SJSA1 (cell line): ENCODE data around the gene CAMKK1. TPM values are rescaled to one million over a fixed set of nuclear protein-coding genes. Genes with fewer than 3 reads are reported as not detected.
A peak's percentile ranks its signal among the peaks of the same experiment; 100 is the strongest.
"Not testable (repeated sequence)": the region's sequence is repeated elsewhere in the genome, so short reads cannot be mapped to it uniquely, and the experiment has no call there.

Experiments used
- DNase-seq, 2 experiments: peaks; one replicate each; pipeline ENCODE4 v3.0.0-alpha.2; 2015 to 2020; ENCODE audit warnings: low spot score in 2 of 2, low read depth in 1 of 2
- H3K27ac ChIP-seq: fragments of 250-450 bp; sonication (Bioruptor Pico); 2 replicates; pipeline ENCODE4 v1.5.1; 2020; ENCODE audit warnings: mild to moderate bottlenecking, moderate library complexity
- H3K27me3 ChIP-seq: fragments of 250-450 bp; sonication (Bioruptor Pico); replicated peaks from 2 replicates; pipeline ENCODE4 v1.5.1; 2020; ENCODE audit warnings: mild to moderate bottlenecking, moderate library complexity
- H3K36me3 ChIP-seq: fragments of 250-450 bp; sonication (Bioruptor Pico); 2 replicates; pipeline ENCODE4 v1.5.1; 2020; ENCODE audit warnings: mild to moderate bottlenecking
- H3K4me1 ChIP-seq: fragments of 250-450 bp; sonication (Bioruptor Pico); replicated peaks from 2 replicates; pipeline ENCODE4 v1.6.1; 2021; ENCODE audit warnings: mild to moderate bottlenecking
- H3K4me3 ChIP-seq: fragments of 250-450 bp; sonication (Bioruptor Pico); 2 replicates; pipeline ENCODE4 v1.5.1; 2020; ENCODE audit warnings: mild to moderate bottlenecking
- H3K9me3 ChIP-seq: fragments of 250-450 bp; sonication (Bioruptor Pico); replicated peaks from 2 replicates; pipeline ENCODE4 v1.5.1; 2020; ENCODE audit warnings: mild to moderate bottlenecking
- total RNA-seq: library from RNA; depleted of rRNA; stranded (reverse); fragments of >200 nt; shearing (Covaris generic); gene quantifications from 2 replicates; pipeline ENCODE4 v1.2.3, GENCODE V29; 2014

The CAMKK1 gene
- total RNA-seq, 1 experiment from 2014 or later = 15.3 TPM

DNA sequence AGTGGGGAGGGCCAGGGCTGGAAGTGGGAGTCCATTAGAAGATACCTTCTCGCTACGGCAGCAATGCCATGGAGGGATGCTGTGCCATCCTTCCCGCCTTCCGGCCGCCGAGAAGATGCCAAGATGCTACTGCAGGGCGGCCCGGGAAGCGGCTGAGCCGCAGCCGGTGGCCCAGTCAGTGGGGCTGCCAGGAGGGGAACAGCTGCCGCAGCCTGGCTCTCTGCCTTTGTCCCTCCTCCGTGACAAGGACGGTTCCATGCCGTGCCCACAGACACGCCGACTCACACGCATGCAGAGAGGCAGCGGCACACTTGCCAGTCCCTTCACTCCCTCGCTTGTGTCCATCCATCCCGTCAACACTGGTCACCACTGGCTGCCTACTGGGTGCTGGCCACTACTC is 26.6 kb downstream of the CAMKK1 start:
- no peak overlapping the region for H3K27ac ChIP-seq
- no peaks in the 10 kb centered on the region for H3K27me3 ChIP-seq
- DNase-seq = peak in 1 of 2 experiments; percentile 38
- peaks cover 6% of the 10 kb centered on the region for H3K4me1 ChIP-seq
- H3K9me3 ChIP-seq = no peaks in the 10 kb centered on the region
- peaks cover 69% of the 10 kb centered on the region for H3K36me3 ChIP-seq
- H3K4me3 ChIP-seq = no peak overlapping the region

DNA sequence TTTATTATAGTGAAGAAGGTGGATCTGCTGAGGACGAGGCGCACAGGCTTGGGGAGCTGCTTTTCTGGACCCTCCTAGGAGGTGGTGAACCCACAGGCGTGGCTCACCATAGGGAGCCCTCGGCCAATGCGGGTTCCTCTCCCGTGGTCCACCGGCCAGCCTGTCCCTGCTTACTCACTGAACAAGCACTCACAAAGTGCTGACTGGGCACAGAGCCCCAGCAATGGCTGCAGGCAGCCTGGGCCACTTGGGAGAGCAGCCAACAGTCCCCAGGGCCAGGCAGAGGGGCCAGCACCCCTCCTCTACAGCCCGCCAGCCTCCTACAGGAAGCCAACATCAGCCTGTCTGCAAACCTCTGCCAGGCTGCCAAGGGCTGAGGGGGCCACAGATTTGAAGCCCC is 27.7 kb downstream of the CAMKK1 start:
- H3K36me3 ChIP-seq = peaks cover 74% of the 10 kb centered on the region
- no peaks in the 10 kb centered on the region for H3K27me3 ChIP-seq
- no peaks in the 10 kb centered on the region for H3K9me3 ChIP-seq
- no peak overlapping the region for H3K27ac ChIP-seq
- peak in 1 of 2 experiments; percentile 42 for DNase-seq
- no peak overlapping the region for H3K4me3 ChIP-seq
- H3K4me1 ChIP-seq = no peaks in the 10 kb centered on the region

DNA sequence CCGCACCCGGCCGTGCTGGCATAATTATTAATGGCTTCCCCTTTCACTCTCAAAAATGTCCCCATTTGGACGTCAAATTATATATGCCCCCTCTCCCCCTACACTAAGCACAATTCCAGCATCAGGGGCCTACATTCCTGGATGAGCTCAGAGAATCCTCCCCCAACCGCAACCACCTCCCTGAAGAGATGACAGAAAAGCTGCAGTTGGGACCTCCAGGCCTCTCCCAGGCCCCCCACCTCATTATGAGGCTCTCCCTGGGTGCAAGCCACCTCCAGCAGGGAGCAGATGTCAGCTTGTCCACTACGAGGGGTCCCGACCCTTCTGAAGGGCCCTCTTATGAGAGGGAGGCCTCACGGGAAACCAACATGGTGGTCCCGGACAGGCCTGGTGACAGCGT is 28.3 kb downstream of the CAMKK1 start:
- Histone ChIP-seq H3K4me3 (no peak overlapping the region), H3K36me3 (peaks cover 75% of the 10 kb centered on the region), H3K27ac (no peak overlapping the region), H3K27me3 (no peaks in the 10 kb centered on the region), H3K9me3 (no peaks in the 10 kb centered on the region), H3K4me1 (no peaks in the 10 kb centered on the region)
- no peak for DNase-seq

DNA sequence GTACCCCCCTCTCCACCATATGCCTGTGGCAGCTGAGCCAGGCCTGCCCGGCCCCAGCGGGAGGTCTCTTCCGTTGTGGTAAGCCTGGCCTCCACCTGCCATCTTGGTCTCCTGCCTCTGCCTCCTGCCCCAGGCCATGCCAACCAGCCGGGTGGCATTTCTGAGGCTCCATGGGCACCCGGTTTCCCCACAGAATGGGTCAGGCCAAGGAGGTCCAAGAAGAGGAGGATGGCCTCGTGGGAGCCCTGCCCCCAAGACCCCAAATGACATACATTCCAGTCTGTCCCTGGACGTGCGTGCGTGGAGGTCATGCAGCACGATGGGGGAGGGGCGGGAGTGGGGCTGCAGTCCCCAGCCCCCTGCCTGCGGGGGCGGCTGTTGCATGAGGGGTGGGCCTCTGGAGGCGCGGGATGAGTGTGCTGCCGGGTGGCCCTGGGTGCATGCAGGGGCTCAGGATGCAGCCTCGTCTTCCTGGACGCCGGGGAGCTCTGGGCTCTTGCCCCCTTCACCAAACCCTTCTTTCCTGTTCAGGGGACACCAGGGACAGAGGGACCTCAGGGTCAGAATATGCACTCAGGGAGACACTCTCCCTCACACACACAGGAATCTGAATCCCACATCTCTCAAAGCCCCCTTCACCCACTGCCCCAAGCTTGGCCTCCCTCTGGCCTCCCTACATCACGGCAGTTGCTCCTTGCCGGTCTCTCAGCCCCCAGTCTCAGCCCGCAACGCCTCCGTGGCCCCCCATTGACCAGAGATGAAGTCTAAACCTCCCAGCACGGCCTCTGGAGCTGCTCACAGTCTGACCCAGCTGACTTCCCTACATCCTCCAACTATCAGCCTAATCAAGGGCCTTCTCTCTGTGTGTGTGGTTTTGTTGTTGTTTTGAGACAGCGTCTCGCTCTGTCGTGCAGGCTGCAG is 30.8 kb downstream of the CAMKK1 start:
- Histone ChIP-seq H3K9me3 (no peaks in the 10 kb centered on the region), H3K4me1 (no peaks in the 10 kb centered on the region), H3K27ac (no peak overlapping the region), H3K36me3 (peaks cover 64% of the 10 kb centered on the region), H3K27me3 (no peaks in the 10 kb centered on the region), H3K4me3 (no peak overlapping the region)
- no peak for DNase-seq

DNA sequence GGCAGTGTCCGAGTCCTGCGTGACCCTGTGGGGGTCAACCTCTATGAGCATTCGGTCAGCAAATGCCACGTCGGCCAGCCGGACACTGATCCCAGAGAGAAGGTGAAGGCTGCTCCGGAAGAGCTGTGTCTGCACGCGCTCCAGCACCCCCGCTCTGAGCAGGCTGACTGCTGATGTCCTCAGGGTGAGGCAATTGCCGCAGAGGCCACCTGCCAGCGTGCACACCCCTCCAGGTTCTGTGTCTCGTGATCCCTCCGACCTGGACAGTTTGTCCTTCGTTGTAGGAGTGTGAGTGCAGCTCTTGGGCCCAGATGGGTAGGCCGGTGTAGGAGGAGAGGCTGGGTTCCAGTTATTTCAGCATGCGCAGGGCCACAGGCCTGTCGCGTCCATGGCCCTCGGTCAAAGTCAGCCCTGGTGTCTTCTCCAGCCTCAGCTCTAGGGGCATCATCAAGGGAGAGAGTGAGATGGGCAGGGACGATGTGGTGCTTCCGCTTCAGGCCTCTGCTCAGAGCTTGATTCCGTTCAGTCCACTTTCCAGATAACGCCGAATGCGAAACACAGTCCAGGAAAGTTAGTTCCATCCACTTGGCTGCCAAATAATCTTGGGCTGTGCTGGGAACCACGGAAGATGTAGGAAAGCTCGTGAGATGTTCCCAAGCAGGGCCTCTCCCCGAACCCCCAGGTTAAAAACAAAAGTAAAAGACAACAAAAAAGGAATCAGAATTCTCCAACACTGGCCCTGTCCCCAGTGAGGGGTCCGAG is 31.7 kb downstream of the CAMKK1 start:
- Histone ChIP-seq H3K27me3 (no peaks in the 10 kb centered on the region), H3K4me3 (no peak overlapping the region)

DNA sequence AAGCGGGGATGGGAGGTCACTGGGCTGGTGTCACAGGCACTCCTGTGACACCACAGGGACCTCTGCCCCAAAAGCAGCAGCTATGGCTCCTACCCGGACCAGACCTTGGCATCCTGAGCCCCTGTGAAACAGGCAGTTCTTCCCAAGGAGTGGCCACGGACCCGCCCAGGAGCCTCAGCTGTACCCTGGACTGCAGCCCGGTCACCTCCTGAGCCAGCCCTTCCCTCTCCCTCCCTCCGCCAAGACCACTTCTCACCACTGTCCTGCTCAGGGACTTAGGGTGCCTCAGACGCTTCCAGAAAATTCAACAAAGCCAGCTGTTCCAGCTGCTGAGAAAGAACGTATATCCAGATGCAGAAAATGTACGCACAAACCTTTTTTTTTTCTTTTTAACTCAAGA is 32.9 kb downstream of the CAMKK1 start:
- H3K36me3 ChIP-seq = peaks cover 46% of the 10 kb centered on the region
- DNase-seq = no peak
- no peaks in the 10 kb centered on the region for H3K9me3 ChIP-seq
- H3K4me1 ChIP-seq = no peaks in the 10 kb centered on the region
- no peaks in the 10 kb centered on the region for H3K27me3 ChIP-seq
- no peak overlapping the region for H3K4me3 ChIP-seq
- H3K27ac ChIP-seq = no peak overlapping the region

More for the DNA sequence above, 31.7 kb downstream of the CAMKK1 start:
- no peak for DNase-seq
- Histone ChIP-seq H3K27ac (no peak overlapping the region), H3K36me3 (peaks cover 58% of the 10 kb centered on the region), H3K4me1 (no peaks in the 10 kb centered on the region), H3K9me3 (no peaks in the 10 kb centered on the region)

DNA sequence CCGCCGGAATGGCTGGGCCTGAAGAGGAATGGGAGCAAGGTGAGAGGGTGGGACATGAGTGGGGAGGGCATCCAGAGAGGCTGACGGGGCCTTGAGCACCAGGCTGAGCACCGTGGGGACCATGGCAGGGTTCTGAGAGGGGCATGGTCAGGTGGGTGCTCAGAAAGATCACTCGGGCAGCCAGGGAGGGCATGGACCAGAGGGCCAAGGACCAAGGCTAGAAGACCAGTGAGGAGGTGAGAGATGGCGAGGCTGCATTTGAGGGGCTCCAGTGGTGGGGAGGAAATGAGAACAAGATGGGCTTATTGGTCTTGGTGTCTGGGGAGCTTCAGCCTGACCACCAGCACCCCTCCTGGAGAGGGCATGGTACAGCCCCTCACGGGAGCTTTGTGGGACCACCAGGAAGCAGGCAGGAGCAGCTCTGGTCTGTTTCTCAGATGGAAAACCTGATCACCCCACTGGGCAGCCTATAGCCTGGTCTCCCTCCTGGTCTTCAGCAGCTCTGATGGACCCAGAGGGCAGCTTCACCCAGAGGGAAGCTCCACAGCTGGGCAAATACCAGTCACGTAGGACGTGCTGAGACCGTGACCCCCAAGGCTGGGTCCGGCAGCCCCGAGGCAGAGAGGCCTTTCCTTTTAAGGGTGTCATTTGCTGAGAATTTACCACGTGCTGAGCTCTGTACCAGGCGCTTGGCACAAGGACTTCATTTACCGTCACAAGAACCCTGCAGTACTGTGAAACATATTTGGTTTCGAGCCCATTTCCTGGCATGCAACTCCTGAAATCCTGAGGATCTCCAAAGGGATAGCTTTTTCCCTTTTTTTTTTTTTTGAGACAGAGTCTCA is 35.4 kb downstream of the CAMKK1 start:
- H3K27ac ChIP-seq = no peak overlapping the region
- DNase-seq = no peak
- H3K9me3 ChIP-seq = no peaks in the 10 kb centered on the region

DNA sequence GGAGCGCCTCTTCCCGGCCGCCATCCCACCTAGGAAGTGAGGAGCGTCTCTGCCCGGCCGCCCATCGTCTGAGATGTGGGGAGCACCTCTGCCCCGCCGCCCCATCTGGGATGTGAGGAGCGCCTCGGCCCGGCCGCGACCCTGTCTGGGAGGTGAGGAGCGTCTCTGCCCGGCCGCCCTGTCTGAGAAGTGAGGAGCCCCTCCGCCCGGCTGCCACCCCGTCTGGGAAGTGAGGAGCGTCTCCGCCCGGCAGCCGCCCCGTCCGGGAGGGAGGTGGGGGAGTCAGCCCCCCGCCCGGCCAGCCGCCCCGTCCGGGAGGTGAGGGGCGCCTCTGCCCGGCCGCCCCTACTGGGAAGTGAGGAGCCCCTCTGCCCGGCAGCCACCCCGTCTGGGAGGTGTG is 38.6 kb downstream of the CAMKK1 start:
- H3K9me3 ChIP-seq, H3K4me1 ChIP-seq, H3K27me3 ChIP-seq, DNase-seq, H3K27ac ChIP-seq, H3K36me3 ChIP-seq, H3K4me3 ChIP-seq: not testable (repeated sequence)

More for the DNA sequence above, 35.4 kb downstream of the CAMKK1 start:
- H3K4me3 ChIP-seq = no peak overlapping the region
- H3K27me3 ChIP-seq = no peaks in the 10 kb centered on the region
- no peaks in the 10 kb centered on the region for H3K4me1 ChIP-seq
- H3K36me3 ChIP-seq = peaks cover 29% of the 10 kb centered on the region

DNA sequence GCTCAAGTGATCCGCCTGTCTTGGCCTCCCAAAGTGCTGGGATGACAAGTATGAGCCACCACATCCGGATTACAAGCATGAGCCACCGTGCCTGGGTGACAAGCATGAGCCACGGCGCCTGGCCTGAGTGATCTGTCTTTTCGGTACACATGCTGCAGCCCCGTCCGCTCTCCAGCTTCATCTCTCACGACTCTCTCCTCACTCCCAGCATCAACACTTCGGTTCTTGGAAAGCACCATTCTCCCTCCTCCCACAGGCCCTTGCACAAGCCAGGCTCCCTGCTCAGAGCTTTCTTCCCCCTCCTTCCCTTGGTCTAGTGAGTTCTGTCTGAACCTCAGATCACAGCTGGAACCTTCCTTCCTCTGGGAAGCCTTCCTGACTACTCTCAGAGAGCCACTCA is 40.3 kb downstream of the CAMKK1 start:
- H3K4me3 ChIP-seq = no peak overlapping the region
- DNase-seq = no peak
- H3K9me3 ChIP-seq = no peaks in the 10 kb centered on the region
- no peak overlapping the region for H3K27ac ChIP-seq
- H3K4me1 ChIP-seq = no peaks in the 10 kb centered on the region
- no peaks in the 10 kb centered on the region for H3K36me3 ChIP-seq
- no peaks in the 10 kb centered on the region for H3K27me3 ChIP-seq

DNA sequence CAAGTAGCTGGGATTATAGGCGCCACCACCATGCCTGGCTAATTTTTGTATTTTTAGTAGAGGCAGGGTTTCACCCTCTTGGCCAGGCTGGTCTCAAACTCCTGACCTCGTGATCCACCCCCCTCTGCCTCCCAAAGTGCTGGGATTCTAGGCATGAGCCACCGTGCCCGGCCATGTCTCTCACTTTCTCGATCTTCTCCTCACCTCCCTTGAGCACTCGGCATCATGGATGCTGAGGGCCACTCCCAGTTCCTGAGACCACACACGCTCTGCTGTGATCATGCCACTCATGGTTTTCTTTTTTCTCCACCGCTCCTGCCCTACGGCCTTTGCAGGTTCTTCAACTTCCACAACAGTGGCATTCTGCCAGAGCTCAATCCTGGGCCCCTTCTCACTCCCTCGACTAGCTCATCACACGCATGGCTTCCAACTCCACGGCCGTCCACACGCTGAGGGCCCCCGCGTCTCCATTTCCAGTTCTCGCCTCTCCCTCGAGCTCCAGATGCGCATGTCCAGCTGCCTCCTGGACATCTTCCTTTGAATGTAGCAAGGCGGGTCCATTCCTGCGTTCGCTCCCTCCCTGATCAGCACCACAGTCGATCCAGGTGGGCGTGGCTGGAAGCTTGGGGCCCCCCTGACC is 41.3 kb downstream of the CAMKK1 start:
- no peak for DNase-seq
- Histone ChIP-seq H3K27me3 (no peaks in the 10 kb centered on the region), H3K27ac (no peak overlapping the region), H3K4me3 (no peak overlapping the region), H3K4me1 (no peaks in the 10 kb centered on the region), H3K9me3 (no peaks in the 10 kb centered on the region), H3K36me3 (no peaks in the 10 kb centered on the region)

DNA sequence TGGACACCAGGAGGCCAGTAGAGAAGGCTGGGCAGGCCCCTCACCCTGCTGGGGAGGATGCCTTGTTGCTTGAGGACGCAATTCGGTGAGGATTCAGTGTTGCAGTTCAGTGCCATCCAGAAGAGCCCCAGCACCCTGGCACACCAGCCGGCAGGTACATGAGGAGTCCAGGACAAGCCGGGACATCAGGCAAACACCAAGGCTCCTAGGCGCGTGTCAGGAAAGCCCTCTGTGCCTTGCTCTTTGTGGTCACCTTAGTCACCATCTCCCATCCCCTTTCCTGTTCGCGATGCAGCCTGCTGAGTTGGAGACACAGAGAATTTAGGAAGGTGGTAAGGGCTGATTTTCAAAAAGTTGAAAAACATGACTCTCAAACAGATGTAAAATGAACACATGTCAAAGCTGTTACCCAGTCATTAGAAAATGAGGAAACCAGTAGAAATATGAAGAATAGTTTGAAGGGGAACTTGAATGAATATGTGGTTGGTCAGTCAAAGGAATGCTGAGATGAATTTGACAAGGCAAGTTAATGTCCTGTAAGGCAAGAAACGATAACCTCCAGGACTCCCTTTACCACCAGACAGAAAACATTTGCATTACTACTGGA is 44.5 kb downstream of the CAMKK1 start:
- DNase-seq = no peak
- Histone ChIP-seq H3K27ac (no peak overlapping the region), H3K4me3 (no peak overlapping the region)

DNA sequence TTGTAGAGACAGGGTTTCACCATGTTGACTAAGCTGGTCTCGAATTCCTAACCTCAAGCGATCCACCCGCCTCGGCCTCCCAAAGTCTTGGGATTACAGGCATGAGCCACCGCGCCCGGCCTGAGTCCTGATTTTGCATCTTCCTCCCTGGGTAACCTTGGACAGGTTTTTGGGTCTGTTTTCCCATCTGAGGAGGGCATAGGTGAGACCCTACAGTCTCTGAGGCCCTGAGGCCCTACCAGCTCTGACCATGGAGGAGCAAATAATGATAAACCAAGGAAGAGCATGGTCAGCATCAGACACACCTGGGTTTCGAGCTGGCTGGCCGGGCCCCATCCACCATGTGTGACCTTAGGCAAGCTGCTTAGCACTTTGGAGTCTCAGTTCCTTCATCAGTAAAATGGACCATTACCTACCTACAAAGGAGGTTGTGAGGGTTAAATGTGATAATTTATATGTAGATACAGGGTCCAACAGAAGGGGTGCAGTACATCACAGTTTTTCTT is 45.6 kb downstream of the CAMKK1 start:
- Histone ChIP-seq H3K4me1 (no peaks in the 10 kb centered on the region), H3K27ac (no peak overlapping the region), H3K27me3 (no peaks in the 10 kb centered on the region), H3K9me3 (no peaks in the 10 kb centered on the region), H3K4me3 (no peak overlapping the region), H3K36me3 (peaks cover 29% of the 10 kb centered on the region)
- DNase-seq = no peak

More for the DNA sequence above, 44.5 kb downstream of the CAMKK1 start:
- Histone ChIP-seq H3K27me3 (no peaks in the 10 kb centered on the region), H3K36me3 (peaks cover 17% of the 10 kb centered on the region), H3K9me3 (no peaks in the 10 kb centered on the region), H3K4me1 (no peaks in the 10 kb centered on the region)
